ENCODE measurements around the gene PSD4.

Gene PSD4

GRCh38 chr2:113173542-113174375 lies at the start of gene PSD4:
PSD4 (plus strand) TSS chr2:113173971; CDS start chr2:113182457, 8,486 bp downstream.
- no peak for DNase-seq

- no peak for DNase-seq
Observed at GRCh38 chr2:113124181-113124961, 49.4 kb upstream of the PSD4 start.

GRCh38 chr2:113124984-113125855 lies 48.6 kb upstream of the PSD4 start:
- no peak for DNase-seq

- no peak for DNase-seq
Observed at GRCh38 chr2:113126845-113127645, 46.7 kb upstream of the PSD4 start, which contains the start of gene IL1RN. IL1RN (plus strand) TSS chr2:113127598; CDS start chr2:113127625, 27 bp downstream.

GRCh38 chr2:113127646-113128570 lies 45.9 kb upstream of the PSD4 start:
- no peak for DNase-seq

- no peak for DNase-seq
Observed at GRCh38 chr2:113129519-113130078, 44.2 kb upstream of the PSD4 start.

GRCh38 chr2:113131352-113132185 lies 42.2 kb upstream of the PSD4 start:
- DNase-seq, result no peak

- DNase-seq, result no peak
Observed at GRCh38 chr2:113132414-113133021, 41.3 kb upstream of the PSD4 start.

- no peak for DNase-seq
Observed at GRCh38 chr2:113133704-113134598, 39.8 kb upstream of the PSD4 start.

GRCh38 chr2:113134717-113135116 lies 39.1 kb upstream of the PSD4 start:
- DNase-seq, result no peak

- no peak for DNase-seq
Observed at GRCh38 chr2:113135317-113135716, 38.5 kb upstream of the PSD4 start.

GRCh38 chr2:113136828-113137775 lies 36.7 kb upstream of the PSD4 start:
- no peak for DNase-seq

- DNase-seq, result no peak
Observed at GRCh38 chr2:113137827-113138226, 35.9 kb upstream of the PSD4 start.

- DNase-seq, result peak; percentile 7
Observed at GRCh38 chr2:113138428-113139322, 35.1 kb upstream of the PSD4 start.

GRCh38 chr2:113141451-113141850 lies 32.3 kb upstream of the PSD4 start:
- no peak for DNase-seq

GRCh38 chr2:113142290-113142689 lies 31.5 kb upstream of the PSD4 start:
- DNase-seq, result no peak
